AG04449 (cell line): ENCODE results near the gene TTC6.

Experiments
- CTCF ChIA-PET: fragments of 350-600 bp; formaldehyde crosslinking; extraction: SDS; loops from one replicate; lab custom pipeline; 2021; ENCODE audit warnings: antibody characterized with exemption; lab: Yijun Ruan, JAX
- POLR2A ChIA-PET: fragments of 400-600, 350-600 bp; formaldehyde crosslinking; extraction: SDS; loops from one replicate; lab custom pipeline; 2020; ENCODE audit warnings: antibody characterized with exemption, inconsistent platforms; lab: Yijun Ruan, JAX
- DNase-seq: peaks from one replicate; pipeline ENCODE4 v3.0.0-alpha.2; 2010; ENCODE audit warnings: low read depth, low spot score
- H3K4me3 ChIP-seq: 2 replicates; pipeline ENCODE4 v1.5.1; 2011; ENCODE audit warnings: low read depth, mild to moderate bottlenecking, control low read depth, low read length
- CTCF ChIP-seq: IDR thresholded peaks from one replicate; pipeline ENCODE4 v1.5.1; 2011; ENCODE audit warnings: mild to moderate bottlenecking, moderate library complexity, low read length, control low read depth, inconsistent platforms; ENCODE audit not compliant: insufficient read depth; ENCODE audit errors: missing control alignments

The TTC6 gene

GRCh38 chr14:37606678-37607077 lies 11.2 kb downstream of the TTC6 start:
- POLR2A ChIA-PET: no interaction called here
- no peak for DNase-seq
- no peak overlapping the region for H3K4me3 ChIP-seq
- no peak for TF ChIP-seq CTCF
- CTCF ChIA-PET: no interaction called here

- TF ChIP-seq CTCF: no peak
- no peak for DNase-seq
- ChIA-PET POLR2A (interaction anchor here (0.6 kb wide), 1 partner anchor 21 kb away, joined by 3 read pairs; no protein-coding TSS in a partner anchor), CTCF (interaction anchor here (1.5 kb wide), 1 partner anchor 12 kb away, joined by 3 read pairs; no protein-coding TSS in a partner anchor)
- no peak overlapping the region for H3K4me3 ChIP-seq
These were observed 13.2 kb downstream of the TTC6 start for GRCh38 chr14:37608649-37609048.

GRCh38 chr14:37610945-37611523 lies 15.6 kb downstream of the TTC6 start:
- ChIA-PET POLR2A (no interaction called here), CTCF (no interaction called here)
- no peak overlapping the region for H3K4me3 ChIP-seq
- no peak for DNase-seq
- no peak for TF ChIP-seq CTCF

GRCh38 chr14:37615582-37616289 lies 20.3 kb downstream of the TTC6 start:
- POLR2A ChIA-PET: no interaction called here
- no peak for TF ChIP-seq CTCF

GRCh38 chr14:37616853-37617252 lies 21.4 kb downstream of the TTC6 start:
- POLR2A ChIA-PET: no interaction called here
- H3K4me3 ChIP-seq: no peak overlapping the region
- CTCF ChIA-PET: no interaction called here
- DNase-seq: no peak
- no peak for TF ChIP-seq CTCF

More at GRCh38 chr14:37615582-37616289, 20.3 kb downstream of the TTC6 start:
- CTCF ChIA-PET: no interaction called here
- DNase-seq: no peak
- no peak overlapping the region for H3K4me3 ChIP-seq

- ChIA-PET POLR2A (no interaction called here), CTCF (no interaction called here)
- no peak for TF ChIP-seq CTCF
- H3K4me3 ChIP-seq: no peak overlapping the region
- DNase-seq: no peak
These were observed 22.5 kb downstream of the TTC6 start for GRCh38 chr14:37617864-37618365.
